Spleen (tissue), 7 donors: ENCODE data around the gene ASH1L.

ENCODE experiments used
- POLR2A ChIP-seq, 3 donors: fragments of 450-650 bp; IDR thresholded peaks; one replicate each; pipeline ENCODE4 v1.5.1; 2017; ENCODE audit warnings: antibody characterized with exemption in 3 of 3, mild to moderate bottlenecking in 1 of 3
- POLR2AphosphoS5 ChIP-seq, 3 donors: sonication (generic); formaldehyde crosslinking; IDR thresholded peaks; one replicate each; pipeline ENCODE4 v1.5.1; 2017; ENCODE audit warnings: antibody characterized with exemption in 3 of 3
- TF ChIP-seq, protein P1 (sequence below), 11 experiments: fragments of 200-600 bp in 7 of 11; fragments of 450-650 bp in 4 of 11; sonication (generic) in 4 of 11; IDR thresholded peaks in 8 of 11; conservative IDR thresholded peaks in 3 of 11; 1 replicate in 7 of 11; 2 replicates in 4 of 11; pipeline versions ENCODE4 v1.4.0 to v1.8.0; 2016 to 2021; ENCODE audit warnings: antibody characterized with exemption in 11 of 11, inconsistent platforms in 4 of 11, mild to moderate bottlenecking in 1 of 11
- donor health status: DM: no; HTN: no; CAD: no; lungs with moderate emphysema.
- donor health status: DM: no; HTN: no; CAD: no.
- donor health status: DM: no; HTN: no; CAD: no.

DNA sequence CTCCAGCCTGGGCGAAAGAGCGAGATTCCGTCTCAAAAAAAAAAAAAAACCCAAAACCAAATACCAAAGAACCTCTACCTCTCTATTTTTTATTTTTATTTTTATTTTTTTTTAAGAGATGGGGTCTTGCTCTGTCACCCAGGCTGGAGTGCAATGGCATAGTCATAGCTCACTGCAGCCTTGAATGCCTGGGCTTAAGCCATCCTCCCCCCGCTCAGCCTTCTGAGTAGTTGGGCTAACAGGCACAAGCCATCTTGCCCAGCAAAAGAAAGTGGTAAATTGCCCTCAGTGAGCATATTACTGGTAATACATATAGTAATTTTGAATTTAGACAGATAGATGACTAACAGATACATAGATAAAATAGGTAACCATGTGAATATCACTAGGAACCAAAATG, 77.4 kb downstream of the ASH1L start:
- TF ChIP-seq, protein P1, sequence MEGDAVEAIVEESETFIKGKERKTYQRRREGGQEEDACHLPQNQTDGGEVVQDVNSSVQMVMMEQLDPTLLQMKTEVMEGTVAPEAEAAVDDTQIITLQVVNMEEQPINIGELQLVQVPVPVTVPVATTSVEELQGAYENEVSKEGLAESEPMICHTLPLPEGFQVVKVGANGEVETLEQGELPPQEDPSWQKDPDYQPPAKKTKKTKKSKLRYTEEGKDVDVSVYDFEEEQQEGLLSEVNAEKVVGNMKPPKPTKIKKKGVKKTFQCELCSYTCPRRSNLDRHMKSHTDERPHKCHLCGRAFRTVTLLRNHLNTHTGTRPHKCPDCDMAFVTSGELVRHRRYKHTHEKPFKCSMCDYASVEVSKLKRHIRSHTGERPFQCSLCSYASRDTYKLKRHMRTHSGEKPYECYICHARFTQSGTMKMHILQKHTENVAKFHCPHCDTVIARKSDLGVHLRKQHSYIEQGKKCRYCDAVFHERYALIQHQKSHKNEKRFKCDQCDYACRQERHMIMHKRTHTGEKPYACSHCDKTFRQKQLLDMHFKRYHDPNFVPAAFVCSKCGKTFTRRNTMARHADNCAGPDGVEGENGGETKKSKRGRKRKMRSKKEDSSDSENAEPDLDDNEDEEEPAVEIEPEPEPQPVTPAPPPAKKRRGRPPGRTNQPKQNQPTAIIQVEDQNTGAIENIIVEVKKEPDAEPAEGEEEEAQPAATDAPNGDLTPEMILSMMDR (IDR thresholded peaks at IDR 0.05 in 8 of 11, conservative IDR thresholded peaks at IDR 0.05 in 3 of 11), result no peak
- TF ChIP-seq POLR2AphosphoS5 (IDR thresholded peaks at IDR 0.05), result no peak
- TF ChIP-seq POLR2A (IDR thresholded peaks at IDR 0.05), result no peak
